HCT116 (cell line): ENCODE data around the gene FITM1.

Experiments
- EZH2 ChIP-seq: fragments of 200-600 bp; sonication (generic); IDR thresholded peaks from 2 replicates; pipeline ENCODE4 v1.6.1; 2017; ENCODE audit warnings: antibody characterized with exemption, mixed run types
- EZH2phosphoT487 ChIP-seq: fragments of 200-600 bp; IDR thresholded peaks from 2 replicates; pipeline ENCODE4 v1.6.1; 2018; ENCODE audit warnings: antibody characterized with exemption, borderline replicate concordance
- JUND ChIP-seq: IDR thresholded peaks from 2 replicates; pipeline ENCODE4 v1.6.1; 2012
- POLR2A ChIP-seq: IDR thresholded peaks from 2 replicates; pipeline ENCODE4 v1.7.0; 2011; ENCODE audit warnings: borderline replicate concordance; ENCODE audit not compliant: insufficient read depth, insufficient read length; ENCODE audit errors: extremely low read depth
- POLR2AphosphoS5 ChIP-seq: IDR thresholded peaks from 2 replicates; pipeline ENCODE4 v1.6.1; 2011; ENCODE audit warnings: mild to moderate bottlenecking, low read depth, low read length, moderate library complexity
- RAD21 ChIP-seq: IDR thresholded peaks from 2 replicates; pipeline ENCODE4 v1.6.1; 2012; ENCODE audit warnings: low read depth, mild to moderate bottlenecking
- SIN3A ChIP-seq: IDR thresholded peaks from 2 replicates; pipeline ENCODE4 v1.6.1; 2012; ENCODE audit warnings: low read depth
- TCF7L2 ChIP-seq: IDR thresholded peaks from 2 replicates; pipeline ENCODE4 v1.7.0; 2011; ENCODE audit warnings: borderline replicate concordance, inconsistent platforms; ENCODE audit not compliant: insufficient read depth, insufficient read length; ENCODE audit errors: extremely low read depth
- YY1 ChIP-seq: IDR thresholded peaks from 2 replicates; pipeline ENCODE4 v1.6.1; 2011; ENCODE audit warnings: low read length, low read depth, moderate library complexity, mild to moderate bottlenecking; ENCODE audit not compliant: insufficient replicate concordance; ENCODE audit errors: extremely low read depth
- ZFX ChIP-seq: fragments of 450-650 bp; IDR thresholded peaks from 2 replicates; pipeline ENCODE4 v1.6.1; 2017
- ZNF274 ChIP-seq: fragments of 200-500 bp; sonication (Bioruptor generic); IDR thresholded peaks from 2 replicates; pipeline ENCODE4 v1.6.1; 2014; ENCODE audit warnings: mild to moderate bottlenecking, low read depth, low read length, inconsistent platforms
- TF ChIP-seq, protein P1 (sequence below), 3 experiments: fragments of 200-600 bp in 1 of 3; sonication (generic) in 1 of 3; IDR thresholded peaks in 2 of 3; conservative IDR thresholded peaks in 1 of 3; 2 replicates each; pipeline ENCODE4 v1.5.1; 2012 to 2017; ENCODE audit warnings: low read depth in 2 of 3, low read length in 2 of 3, antibody characterized with exemption in 1 of 3, borderline replicate concordance in 1 of 3, control low read depth in 1 of 3, mild to moderate bottlenecking in 1 of 3, mixed read lengths in 1 of 3, mixed run types in 1 of 3, moderate library complexity in 1 of 3; ENCODE audit not compliant: insufficient read depth in 1 of 3
- TF ChIP-seq, protein P2 (sequence below): IDR thresholded peaks from 2 replicates; pipeline ENCODE4 v1.6.1; 2012
- TF ChIP-seq, protein P3 (sequence below): IDR thresholded peaks from 2 replicates; pipeline ENCODE4 v1.6.1; 2012

DNA sequence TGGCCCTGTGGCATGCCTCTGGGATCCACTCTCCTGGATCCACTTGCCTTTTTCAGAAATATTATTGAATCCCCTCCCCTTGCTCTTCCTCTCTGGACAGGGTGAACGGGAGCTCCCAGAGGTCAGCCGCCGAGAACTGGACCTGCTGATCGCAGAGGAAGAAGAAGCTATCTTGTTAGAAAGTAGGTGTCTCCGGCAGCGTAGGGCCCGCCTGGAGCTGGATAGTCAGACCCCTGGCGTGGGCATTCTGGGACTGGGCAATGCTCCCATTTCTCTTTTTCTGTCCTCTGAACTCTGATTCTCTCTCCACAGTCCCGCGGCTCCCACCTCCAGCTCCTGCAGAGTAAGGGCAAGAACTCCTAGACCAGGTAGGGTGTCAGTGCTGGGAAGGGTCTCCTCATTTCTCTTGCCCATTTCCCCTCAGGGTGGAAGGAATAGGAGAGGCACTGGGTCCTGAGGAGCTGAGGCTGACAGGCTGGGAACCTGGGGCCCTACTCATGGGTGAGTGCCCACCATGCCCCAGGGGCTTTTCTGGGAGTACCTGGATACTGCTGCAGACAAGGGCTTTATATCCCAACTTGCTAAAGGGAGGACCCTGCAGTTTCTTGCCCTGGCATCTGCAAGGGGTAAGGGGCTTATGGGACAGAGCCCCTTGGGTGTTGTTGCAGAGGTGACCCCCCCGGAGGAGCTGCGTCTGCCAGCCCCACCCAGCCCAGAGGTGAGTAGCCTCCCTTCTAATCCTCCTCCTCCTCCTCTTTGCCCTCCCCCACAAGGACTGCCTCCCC, 46.8 kb downstream of the FITM1 start:
- TF ChIP-seq SIN3A (no peak), POLR2A (no peak), ZNF274 (no peak), RAD21 (no peak), ZFX (no peak), JUND (no peak), POLR2AphosphoS5 (no peak), TCF7L2 (no peak), EZH2phosphoT487 (no peak), EZH2 (no peak), YY1 (no peak)
- TF ChIP-seq, protein P1, sequence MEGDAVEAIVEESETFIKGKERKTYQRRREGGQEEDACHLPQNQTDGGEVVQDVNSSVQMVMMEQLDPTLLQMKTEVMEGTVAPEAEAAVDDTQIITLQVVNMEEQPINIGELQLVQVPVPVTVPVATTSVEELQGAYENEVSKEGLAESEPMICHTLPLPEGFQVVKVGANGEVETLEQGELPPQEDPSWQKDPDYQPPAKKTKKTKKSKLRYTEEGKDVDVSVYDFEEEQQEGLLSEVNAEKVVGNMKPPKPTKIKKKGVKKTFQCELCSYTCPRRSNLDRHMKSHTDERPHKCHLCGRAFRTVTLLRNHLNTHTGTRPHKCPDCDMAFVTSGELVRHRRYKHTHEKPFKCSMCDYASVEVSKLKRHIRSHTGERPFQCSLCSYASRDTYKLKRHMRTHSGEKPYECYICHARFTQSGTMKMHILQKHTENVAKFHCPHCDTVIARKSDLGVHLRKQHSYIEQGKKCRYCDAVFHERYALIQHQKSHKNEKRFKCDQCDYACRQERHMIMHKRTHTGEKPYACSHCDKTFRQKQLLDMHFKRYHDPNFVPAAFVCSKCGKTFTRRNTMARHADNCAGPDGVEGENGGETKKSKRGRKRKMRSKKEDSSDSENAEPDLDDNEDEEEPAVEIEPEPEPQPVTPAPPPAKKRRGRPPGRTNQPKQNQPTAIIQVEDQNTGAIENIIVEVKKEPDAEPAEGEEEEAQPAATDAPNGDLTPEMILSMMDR (IDR thresholded peaks at IDR 0.05 in 2 of 3, conservative IDR thresholded peaks at IDR 0.05 in 1 of 3; ENCODE audit: borderline replicate concordance in 1 of 3, insufficient read depth in 1 of 3, low read depth in 2 of 3, low read length in 2 of 3) = no peak
- TF ChIP-seq, protein P2, sequence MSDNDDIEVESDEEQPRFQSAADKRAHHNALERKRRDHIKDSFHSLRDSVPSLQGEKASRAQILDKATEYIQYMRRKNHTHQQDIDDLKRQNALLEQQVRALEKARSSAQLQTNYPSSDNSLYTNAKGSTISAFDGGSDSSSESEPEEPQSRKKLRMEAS = no peak
- TF ChIP-seq, protein P3, sequence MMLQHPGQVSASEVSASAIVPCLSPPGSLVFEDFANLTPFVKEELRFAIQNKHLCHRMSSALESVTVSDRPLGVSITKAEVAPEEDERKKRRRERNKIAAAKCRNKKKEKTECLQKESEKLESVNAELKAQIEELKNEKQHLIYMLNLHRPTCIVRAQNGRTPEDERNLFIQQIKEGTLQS = no peak
